GM19099 (cell line): ENCODE results near the gene ARID1A.

Experiments
- POLR2A ChIP-seq: IDR thresholded peaks from 3 replicates; pipeline ENCODE4 v1.6.1; 2011; ENCODE audit warnings: low read depth; ENCODE audit not compliant: insufficient read length; ENCODE audit errors: extremely low read depth

Gene ARID1A

DNA sequence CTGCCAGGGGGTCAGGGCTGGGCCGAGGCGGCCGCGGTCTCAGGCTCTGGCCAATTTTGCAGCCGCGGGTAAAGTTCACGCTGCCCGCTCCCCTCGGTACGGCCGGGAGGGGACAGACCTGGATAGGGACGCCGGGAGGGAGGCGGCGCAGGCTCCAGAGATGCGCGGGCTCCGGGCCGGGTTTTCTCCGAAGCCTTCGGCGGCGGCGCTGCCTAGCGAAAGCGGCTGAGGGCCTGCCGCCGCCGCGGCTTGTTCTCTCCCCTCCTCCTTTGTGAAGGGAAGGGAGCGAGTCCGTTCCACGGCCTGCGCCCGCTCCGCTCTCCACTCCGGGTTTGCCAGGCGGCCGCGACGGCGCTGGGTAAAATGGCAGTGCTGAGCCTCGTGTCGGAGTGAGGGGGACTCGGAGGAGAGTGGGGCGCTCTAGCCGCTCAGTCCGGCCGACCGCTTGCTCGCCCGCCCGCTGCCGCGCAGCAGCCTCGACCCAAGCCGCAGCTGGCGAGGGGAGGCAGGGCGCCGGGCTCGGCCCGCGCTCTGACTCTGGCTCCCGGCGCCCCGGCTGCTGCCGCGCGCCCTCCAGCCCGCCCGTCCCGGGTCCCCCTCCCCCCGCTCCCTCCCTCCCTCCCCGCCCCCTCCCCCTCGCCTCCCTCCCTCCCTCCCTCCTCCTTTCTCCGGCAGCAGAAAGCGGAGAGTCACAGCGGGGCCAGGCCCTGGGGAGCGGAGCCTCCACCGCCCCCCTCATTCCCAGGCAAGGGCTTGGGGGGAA lies at the start of gene ARID1A:
Gene ARID1A, plus strand, starts transcription at position 660 of the 763 bp plus-strand sequence. CDS start 389 bp downstream, outside the sequence.
- TF ChIP-seq POLR2A: peak; percentile 86

DNA sequence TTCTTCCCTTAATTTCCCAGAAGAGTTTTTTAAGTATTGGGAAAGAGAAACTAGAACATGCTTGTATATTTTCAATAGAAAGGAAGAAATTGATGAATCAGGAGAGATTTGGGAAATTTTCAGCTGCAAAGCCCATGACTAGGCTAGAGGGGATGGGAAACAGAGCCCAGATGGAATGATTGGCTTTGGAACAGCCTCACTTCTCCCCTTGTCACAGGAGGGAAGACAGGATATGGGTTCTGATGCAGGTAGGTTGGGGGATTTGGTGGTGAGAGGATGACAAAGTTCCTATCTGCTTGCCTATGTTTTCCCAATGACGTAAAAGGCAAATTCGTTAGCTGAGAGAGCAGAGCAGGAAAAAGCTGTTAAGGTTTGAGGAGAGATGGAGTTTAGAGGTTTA lies 31.0 kb upstream of the ARID1A start:
- no peak for TF ChIP-seq POLR2A

DNA sequence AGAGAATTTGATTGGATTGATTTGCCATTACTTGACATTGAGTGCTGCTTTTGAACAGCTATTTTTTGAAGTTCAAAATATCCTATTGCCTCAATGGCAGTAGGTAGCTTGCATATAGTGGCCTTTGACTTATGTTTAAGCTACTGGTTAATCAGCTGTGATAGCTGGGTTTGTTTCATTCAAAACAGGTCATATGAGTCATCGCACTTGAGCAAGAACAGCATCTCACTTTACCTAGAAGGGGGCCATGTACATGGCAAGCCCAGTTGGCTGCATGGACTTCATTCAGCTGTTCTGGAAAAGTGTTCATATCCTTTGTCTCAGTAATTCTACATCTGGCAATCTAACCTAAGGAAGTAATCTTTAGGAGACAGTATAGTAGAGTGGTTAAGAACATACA lies 29.0 kb upstream of the ARID1A start:
- TF ChIP-seq POLR2A: no peak

DNA sequence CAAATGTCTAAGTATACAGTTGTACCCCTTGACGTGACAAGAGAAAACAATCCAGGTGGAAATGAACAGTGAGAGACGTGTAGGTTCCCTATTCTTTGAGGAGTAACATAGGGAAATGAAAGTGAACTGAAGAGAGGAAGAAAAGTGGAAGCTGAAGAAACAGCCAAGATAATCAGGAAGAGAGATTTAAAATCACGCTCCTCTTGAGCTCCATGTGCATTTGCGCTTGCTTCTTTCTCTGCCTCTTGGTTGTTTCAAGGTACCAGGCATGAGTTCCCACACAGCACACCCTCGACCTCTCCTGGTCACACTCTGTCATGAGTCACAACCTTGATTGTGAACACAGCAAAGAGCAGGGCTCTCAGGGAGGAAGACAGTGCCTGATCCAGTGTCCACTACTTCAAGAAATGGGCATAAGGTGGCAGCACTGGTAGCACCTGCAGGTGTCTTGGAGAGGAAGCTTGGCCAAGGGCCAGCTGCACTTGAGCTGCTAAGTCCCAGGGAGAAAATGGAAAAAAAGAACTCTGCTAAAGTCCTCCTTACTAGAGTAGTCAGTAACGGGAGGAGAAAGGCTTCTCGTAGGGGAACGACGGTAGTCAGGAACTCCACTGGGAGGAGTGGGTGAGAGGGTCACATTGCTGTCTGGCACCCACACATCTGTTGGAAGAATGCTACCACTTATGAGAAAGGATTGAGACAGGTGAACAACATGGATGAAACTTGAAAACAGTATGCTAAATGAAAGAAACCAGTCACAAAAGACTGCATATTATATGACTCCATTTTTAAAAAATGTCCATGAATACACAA lies 18.3 kb upstream of the ARID1A start:
- TF ChIP-seq POLR2A: no peak

DNA sequence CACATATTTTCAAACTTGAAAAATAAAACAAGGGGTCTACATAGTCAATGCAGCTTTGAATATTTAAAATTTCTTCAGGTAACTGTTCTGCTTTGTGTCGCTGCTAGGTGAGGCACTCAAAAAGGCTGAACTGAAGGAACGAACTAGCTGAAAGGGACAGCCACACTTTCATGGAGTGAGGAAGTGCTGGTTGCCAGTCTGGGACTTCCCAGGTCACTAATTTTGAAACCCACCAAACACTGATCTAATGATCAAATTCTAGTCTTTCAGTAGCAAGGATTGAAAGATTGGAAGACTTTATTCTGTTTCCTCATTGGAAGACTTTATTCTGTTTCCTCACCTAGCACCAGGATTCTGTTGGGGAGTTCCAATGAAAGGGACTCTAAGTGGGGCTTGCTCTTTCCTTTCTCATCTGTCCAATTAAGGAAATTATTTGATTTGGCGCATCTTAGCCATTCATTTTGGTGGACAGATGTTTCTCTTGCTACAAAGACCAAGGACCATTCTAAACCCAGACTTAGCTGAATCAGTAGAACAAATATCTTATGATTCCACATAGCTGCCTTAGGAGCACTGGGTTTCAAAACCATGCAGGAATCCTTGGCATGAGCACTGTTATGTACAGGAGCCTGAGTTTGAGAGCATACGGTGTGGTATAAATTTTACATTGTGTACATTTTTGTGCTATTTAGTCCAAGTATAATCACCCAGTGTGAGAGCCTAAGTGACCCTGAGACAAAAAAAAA lies 10.9 kb upstream of the ARID1A start:
- no peak for TF ChIP-seq POLR2A

DNA sequence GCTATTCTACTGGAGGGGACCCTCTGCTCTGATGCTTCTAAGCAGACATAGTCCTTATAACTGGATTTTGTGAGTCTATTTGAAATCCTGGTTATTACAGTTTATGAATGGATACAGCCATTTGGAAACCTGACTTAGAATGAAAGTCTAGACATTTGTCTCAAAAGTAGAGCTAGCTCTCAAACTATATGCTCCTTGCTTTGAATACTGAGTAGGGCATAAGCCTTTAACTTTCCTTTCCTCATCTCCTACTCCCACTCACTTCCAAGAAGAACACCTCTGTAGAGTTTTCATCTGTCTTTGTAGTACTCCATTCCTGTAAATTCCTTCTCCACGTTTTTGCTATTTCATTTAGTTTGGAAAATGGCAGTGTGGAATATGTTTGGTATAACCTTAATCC lies 9.0 kb upstream of the ARID1A start:
- no peak for TF ChIP-seq POLR2A

DNA sequence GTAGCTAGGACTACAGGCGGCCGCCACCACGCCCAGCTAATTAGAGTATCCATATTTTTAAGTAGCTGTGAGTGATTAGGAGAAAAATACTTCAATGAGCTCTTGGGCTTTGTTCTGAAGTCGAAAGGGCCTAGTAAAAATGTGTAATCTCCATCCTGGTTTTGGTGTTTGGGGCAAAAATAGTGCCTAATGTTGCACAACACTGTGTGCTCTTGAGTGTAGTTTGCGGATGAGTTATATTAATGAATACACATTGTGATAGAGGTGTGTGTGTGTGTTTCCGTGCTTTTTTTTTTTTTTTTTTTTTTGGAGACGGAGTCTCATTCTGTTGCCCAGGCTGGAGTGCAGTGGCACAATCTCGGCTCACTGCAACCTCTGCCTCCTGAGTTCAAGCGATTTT lies 6.3 kb upstream of the ARID1A start:
- TF ChIP-seq POLR2A: no peak

DNA sequence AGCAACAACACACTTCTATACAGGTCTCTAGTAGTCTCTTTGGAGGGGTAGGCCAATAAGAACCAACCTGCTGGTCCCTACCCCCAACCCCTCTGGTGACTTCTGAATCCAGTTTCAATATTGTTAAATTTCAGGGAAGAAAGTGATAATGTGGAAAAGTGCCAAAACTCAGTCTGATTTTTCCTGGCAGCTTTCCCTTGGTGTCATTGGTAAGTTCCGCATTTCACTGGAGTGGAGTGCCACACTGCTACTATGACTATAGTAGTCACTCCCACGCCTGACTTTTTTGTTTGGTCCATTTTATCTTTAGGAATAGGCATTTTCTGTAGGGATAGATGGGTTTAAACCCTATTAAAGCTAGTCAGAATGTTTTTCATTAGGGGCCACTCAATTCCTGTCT lies 5.7 kb upstream of the ARID1A start:
- TF ChIP-seq POLR2A: no peak

DNA sequence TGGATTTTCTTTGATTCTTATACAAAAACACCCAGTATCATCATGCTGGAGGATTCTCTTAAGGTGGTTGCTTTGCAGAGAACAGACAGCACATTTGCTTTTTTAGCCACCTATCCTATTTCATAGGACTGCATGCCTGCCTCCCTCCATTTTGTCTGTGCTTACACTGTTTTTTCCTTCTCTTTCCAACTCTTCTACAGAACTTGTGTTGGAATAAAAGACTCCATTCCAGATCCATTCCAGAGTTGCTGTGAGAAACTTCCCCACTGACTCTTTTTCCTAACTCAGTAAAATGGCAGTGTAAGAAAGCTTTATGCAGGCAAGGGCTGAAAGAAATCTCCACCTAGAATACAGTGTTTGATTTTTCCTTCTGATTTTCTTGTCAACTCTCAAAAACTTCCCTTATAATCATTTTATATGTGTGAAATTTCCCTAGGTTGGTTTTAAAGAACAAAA lies 5.2 kb upstream of the ARID1A start:
- no peak for TF ChIP-seq POLR2A

DNA sequence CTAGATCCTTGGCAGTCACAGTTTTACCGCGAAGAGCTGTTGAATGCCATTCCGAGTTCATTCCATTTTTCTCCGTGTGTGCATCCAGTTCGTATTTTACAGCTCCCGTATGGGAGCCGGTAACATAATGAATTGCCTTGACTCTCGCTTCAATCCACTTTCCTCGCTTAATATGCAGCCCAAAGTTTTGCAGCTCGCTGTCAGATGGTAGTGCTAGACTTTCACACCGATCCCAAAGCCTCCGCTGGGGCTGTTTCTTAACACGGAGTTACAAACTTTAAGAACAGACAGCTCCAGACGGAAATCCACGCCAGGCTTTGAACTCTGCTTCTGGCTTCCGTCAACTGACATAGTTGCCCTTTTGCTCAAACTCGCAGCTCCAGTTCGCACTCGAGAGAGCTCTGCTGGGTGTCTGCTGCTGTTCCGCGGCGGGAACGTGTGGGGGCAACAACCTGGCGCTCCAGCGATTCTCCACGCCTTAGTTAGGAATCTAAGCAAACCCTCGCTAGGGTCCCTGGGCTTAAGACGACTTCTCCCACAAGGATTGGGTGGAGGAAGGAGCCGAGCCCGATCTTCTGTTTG lies 3.5 kb upstream of the ARID1A start:
- TF ChIP-seq POLR2A: peak; percentile 88

DNA sequence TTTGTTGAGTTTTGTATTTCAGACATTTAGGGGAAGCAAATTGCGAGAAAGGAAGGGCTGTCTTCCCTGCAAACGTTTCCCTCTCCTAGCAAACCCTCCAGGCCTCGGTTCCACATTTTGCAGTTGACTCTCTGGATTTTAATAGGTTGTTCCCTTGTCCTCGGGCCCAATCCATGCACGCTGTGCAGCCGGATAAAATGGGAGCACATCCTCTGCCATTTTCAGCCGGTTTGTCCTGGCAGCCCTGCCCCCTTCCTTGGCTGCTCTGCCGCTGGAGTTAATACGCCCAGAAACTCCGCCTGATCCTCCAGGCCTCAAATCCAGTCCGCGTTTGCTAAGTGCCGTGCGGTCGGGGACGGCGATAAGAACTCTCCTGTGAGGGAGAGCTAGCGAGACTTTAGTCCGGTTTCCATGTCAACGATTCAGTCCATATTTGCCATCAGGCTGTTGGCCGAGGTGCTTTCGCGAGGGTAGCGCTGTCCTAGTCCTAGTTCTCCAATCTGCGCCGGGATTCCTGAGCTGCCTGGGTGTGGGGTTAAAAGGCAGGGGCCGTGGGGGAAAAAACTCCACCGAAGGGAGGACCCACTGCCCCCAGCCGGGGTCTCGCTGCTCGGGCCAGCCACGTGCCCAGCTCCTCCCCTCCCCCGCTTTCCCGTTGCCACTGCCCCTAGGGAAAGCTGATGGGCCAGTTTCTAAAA lies 2.9 kb upstream of the ARID1A start:
- TF ChIP-seq POLR2A: peak; percentile 65

DNA sequence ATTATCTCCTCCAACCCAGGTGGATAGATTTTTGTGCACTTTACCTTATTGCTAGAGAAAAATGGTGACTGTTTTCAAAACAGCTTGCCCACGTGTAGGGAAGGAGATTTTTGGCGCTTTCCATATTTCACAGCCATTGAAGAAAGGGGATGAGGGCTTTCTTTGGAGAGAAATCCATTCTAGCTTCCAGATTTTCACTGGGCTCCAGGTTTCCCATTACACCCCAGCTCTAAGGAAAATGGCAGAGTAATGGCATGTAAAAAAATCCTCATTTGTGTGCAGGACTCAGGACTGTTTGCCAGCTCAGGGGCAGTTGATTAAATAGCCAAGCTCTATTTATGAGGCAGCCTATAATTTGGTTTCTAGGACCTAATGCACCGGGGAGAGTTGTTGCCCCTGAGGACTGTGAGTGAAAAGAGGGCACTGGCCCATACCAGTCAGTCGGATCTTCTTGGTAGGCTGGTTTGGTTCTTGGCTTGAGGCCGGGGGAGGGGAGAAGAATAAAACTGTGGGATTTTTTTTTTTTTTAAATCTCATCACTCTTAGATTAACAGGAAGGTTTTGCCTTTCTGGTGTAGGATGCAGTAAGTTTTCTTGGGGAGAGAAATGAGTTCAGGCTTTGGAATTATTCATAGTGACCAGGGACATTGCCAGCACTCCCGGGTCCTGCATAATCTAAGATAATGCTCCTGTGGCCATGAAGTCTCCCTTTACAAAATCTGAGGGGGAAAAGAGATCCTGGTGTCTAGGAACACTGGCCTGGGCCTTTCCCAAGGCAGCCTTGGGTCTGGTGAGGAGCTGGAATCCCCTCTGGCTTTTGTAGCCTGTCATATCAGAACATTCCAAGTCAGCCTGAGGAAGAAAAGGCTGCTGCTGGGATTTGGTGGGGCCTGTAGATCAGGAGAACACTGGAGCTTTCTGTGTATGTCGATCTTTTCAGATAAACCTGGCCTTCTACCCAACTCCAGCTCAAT lies 1.9 kb upstream of the ARID1A start:
- TF ChIP-seq POLR2A: no peak

DNA sequence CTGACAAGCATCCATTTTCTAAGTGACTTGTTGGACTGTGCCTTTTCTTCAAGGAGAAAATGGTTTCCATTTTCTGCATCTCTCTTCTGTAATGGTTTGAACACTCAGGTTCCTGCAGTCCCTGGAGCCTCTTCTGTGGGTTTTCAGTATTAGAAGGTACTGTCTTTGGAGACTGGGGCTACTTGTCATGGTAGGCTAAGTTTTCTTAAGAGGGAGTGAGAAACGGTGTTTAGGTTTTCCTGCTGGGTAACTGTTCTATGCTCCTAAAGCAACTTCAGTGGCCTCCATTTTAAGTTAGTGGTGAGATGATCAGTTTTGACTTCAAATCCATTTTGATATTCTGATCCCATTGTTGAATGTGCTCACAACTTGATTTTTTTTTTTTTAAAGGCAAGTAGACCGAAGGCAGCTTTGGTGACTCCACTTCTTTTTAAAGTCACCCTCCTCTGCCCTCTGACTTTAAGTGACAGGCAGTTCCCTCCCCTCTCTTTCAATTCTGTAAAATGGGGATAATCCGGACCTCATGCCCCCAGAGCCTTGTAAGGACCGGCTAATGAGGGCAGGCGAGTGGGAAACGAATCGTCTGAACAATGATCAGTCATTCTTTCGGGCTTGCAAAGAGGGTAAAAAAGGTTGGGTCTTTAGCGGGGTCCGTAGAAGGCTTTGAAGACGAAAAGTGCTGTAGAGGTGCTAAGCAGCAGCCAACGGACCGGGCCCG lies 1.0 kb upstream of the ARID1A start:
- TF ChIP-seq POLR2A: no peak
